Measurements from ENCODE around the gene LIPC. TPM values are rescaled to one million over a fixed set of nuclear protein-coding genes. Genes with fewer than 3 reads are reported as not detected.

The LIPC gene
- total and polyA plus RNA-seq, 2 donors (not counting 1 experiment from before 2014, with no cell fraction given) = 0.82 to 4.0 TPM

GRCh38 chr15:58441376-58442070 is 9.7 kb downstream of the LIPC start:
- no peak overlapping the region for H2AFZ ChIP-seq (ENCODE audit: low read length)
- TF ChIP-seq, protein P1, sequence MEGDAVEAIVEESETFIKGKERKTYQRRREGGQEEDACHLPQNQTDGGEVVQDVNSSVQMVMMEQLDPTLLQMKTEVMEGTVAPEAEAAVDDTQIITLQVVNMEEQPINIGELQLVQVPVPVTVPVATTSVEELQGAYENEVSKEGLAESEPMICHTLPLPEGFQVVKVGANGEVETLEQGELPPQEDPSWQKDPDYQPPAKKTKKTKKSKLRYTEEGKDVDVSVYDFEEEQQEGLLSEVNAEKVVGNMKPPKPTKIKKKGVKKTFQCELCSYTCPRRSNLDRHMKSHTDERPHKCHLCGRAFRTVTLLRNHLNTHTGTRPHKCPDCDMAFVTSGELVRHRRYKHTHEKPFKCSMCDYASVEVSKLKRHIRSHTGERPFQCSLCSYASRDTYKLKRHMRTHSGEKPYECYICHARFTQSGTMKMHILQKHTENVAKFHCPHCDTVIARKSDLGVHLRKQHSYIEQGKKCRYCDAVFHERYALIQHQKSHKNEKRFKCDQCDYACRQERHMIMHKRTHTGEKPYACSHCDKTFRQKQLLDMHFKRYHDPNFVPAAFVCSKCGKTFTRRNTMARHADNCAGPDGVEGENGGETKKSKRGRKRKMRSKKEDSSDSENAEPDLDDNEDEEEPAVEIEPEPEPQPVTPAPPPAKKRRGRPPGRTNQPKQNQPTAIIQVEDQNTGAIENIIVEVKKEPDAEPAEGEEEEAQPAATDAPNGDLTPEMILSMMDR (conservative IDR thresholded peaks at IDR 0.05 in 1 of 2, IDR thresholded peaks at IDR 0.05 in 1 of 2; ENCODE audit: low read depth in 1 of 2, low read length in 2 of 2) = no peak
- no peak for TF ChIP-seq EZH2 (IDR thresholded peaks at IDR 0.05; ENCODE audit: low read length, missing control alignments)
- no peak overlapping the region for H3K4me3 ChIP-seq (replicated peaks in 1 of 4; ENCODE audit: control extremely low read depth in 1 of 4, insufficient read depth in 1 of 4, low read depth in 3 of 4, low read length in 4 of 4)
- H3K27ac ChIP-seq (ENCODE audit: insufficient read depth, low read length) = peak overlapping the region; percentile 73
- no peaks in the 10 kb centered on the region for H3K27me3 ChIP-seq (ENCODE audit: control insufficient read depth, insufficient read depth, low read length)
- H3K4me1 ChIP-seq (ENCODE audit: control insufficient read depth, extremely low read depth, insufficient read depth, low read length) = peaks cover 29% of the 10 kb centered on the region
- H3K79me2 ChIP-seq (ENCODE audit: control insufficient read depth, insufficient read depth, low read length) = no peaks in the 10 kb centered on the region
- H3K9ac ChIP-seq (ENCODE audit: insufficient read depth, low read length) = peak overlapping the region; percentile 8
- H3K9me3 ChIP-seq (ENCODE audit: control insufficient read depth, insufficient read depth, low read depth, low read length) = no peaks in the 10 kb centered on the region
- H3K4me2 ChIP-seq (ENCODE audit: extremely low read depth, insufficient read depth, low read length) = peak overlapping the region; percentile 45
- no peaks in the 10 kb centered on the region for H3K36me3 ChIP-seq (ENCODE audit: control insufficient read depth, insufficient read depth, low read length)
- H4K20me1 ChIP-seq (ENCODE audit: control insufficient read depth, extremely low read depth, insufficient read depth, low read length) = no peaks in the 10 kb centered on the region
- DNase-seq (ENCODE audit: low read depth in 2 of 2) = peak; percentile 77 to 90

DNA sequence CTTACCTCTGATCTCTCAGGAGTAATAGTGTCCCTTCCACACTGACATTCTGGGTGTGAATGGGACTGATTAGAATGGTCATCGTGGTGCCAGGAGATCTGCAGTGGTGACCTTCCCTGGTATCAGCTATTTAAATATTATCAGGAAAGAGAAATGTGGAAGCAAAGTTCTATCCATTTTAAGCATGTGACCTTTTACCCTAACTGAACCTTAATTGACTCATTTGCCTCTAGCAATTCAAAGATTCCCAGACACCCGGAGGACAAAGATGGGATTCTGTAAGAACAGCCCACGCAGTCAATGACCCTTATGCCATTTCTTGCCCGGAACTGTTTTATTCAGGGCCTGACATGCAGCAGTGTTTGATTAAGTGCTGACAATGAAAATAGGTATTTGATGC is 10.3 kb downstream of the LIPC start:
- H3K27ac ChIP-seq (ENCODE audit: insufficient read depth, low read length) = peak overlapping the region; percentile 73
- H3K4me2 ChIP-seq (ENCODE audit: extremely low read depth, insufficient read depth, low read length) = peak overlapping the region; percentile 45
- H3K9me3 ChIP-seq (ENCODE audit: control insufficient read depth, insufficient read depth, low read depth, low read length) = no peaks in the 10 kb centered on the region
- TF ChIP-seq, protein P1 (conservative IDR thresholded peaks at IDR 0.05 in 1 of 2, IDR thresholded peaks at IDR 0.05 in 1 of 2; ENCODE audit: low read depth in 1 of 2, low read length in 2 of 2) = no peak
- TF ChIP-seq EZH2 (IDR thresholded peaks at IDR 0.05; ENCODE audit: low read length, missing control alignments) = no peak
- H3K9ac ChIP-seq (ENCODE audit: insufficient read depth, low read length) = peak overlapping the region; percentile 8
- DNase-seq (ENCODE audit: low read depth in 2 of 2) = no peak
- H4K20me1 ChIP-seq (ENCODE audit: control insufficient read depth, extremely low read depth, insufficient read depth, low read length) = no peaks in the 10 kb centered on the region
- H3K36me3 ChIP-seq (ENCODE audit: control insufficient read depth, insufficient read depth, low read length) = no peaks in the 10 kb centered on the region
- H3K4me3 ChIP-seq (replicated peaks in 1 of 4; ENCODE audit: control extremely low read depth in 1 of 4, insufficient read depth in 1 of 4, low read depth in 3 of 4, low read length in 4 of 4) = no peak overlapping the region
- H3K79me2 ChIP-seq (ENCODE audit: control insufficient read depth, insufficient read depth, low read length) = no peaks in the 10 kb centered on the region
- H2AFZ ChIP-seq (ENCODE audit: low read length) = no peak overlapping the region
- H3K4me1 ChIP-seq (ENCODE audit: control insufficient read depth, extremely low read depth, insufficient read depth, low read length) = peaks cover 30% of the 10 kb centered on the region
- no peaks in the 10 kb centered on the region for H3K27me3 ChIP-seq (ENCODE audit: control insufficient read depth, insufficient read depth, low read length)

DNA sequence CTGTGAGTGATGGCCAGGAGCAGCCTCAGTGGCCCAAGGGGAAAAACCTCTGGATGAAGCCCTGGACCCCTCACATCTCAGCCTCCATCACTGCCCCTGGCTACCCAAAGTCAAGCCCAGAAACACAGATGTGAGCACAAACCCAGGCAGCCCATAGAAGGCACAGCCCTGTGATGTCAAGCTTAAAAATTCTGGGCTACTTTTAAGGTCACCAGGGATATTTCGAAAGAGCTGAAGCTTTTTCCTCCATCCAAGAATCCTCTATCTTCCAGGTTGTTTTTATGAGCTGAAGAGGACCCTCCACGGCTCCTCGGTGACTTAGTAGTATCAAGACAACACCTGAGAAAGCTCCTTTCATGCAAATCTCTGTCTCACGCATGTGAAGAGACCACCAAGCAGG is 11.5 kb downstream of the LIPC start:
- Histone ChIP-seq H3K36me3 (ENCODE audit: control insufficient read depth, insufficient read depth, low read length) (no peaks in the 10 kb centered on the region), H3K9me3 (ENCODE audit: control insufficient read depth, insufficient read depth, low read depth, low read length) (no peaks in the 10 kb centered on the region), H3K9ac (ENCODE audit: insufficient read depth, low read length) (no peak overlapping the region), H3K27ac (ENCODE audit: insufficient read depth, low read length) (no peak overlapping the region), H3K4me3 (replicated peaks in 1 of 4; ENCODE audit: control extremely low read depth in 1 of 4, insufficient read depth in 1 of 4, low read depth in 3 of 4, low read length in 4 of 4) (no peak overlapping the region), H3K79me2 (ENCODE audit: control insufficient read depth, insufficient read depth, low read length) (no peaks in the 10 kb centered on the region), H3K4me2 (ENCODE audit: extremely low read depth, insufficient read depth, low read length) (no peak overlapping the region), H3K4me1 (ENCODE audit: control insufficient read depth, extremely low read depth, insufficient read depth, low read length) (peaks cover 31% of the 10 kb centered on the region), H2AFZ (ENCODE audit: low read length) (no peak overlapping the region), H4K20me1 (ENCODE audit: control insufficient read depth, extremely low read depth, insufficient read depth, low read length) (no peaks in the 10 kb centered on the region), H3K27me3 (ENCODE audit: control insufficient read depth, insufficient read depth, low read length) (no peaks in the 10 kb centered on the region)
- no peak for TF ChIP-seq EZH2 (IDR thresholded peaks at IDR 0.05; ENCODE audit: low read length, missing control alignments)
- TF ChIP-seq, protein P1 (conservative IDR thresholded peaks at IDR 0.05 in 1 of 2, IDR thresholded peaks at IDR 0.05 in 1 of 2; ENCODE audit: low read depth in 1 of 2, low read length in 2 of 2) = no peak
- DNase-seq (ENCODE audit: low read depth in 2 of 2) = no peak
